ENCODE measurements around the gene WDR54.
A peak's percentile ranks its signal among the peaks of the same experiment; 100 is the strongest.

WDR54 gene

GRCh38 chr2:74421221-74421870, at the start of gene WDR54, which contains the start of gene C2orf81:
Gene WDR54, plus strand, starts transcription at chr2:74421730. Its CDS starts 424 bp downstream, at chr2:74422154.
Gene C2orf81, minus strand, starts transcription at chr2:74421619. Its CDS starts 59 bp downstream, at chr2:74421560.
- Histone ChIP-seq H2AFZ (ENCODE audit: low read depth, low read length) (peak within 1 kb of the TSS; percentile 63; the same call in 1 of the 2 replicates), H3K4me2 (ENCODE audit: low read length) (peak within 1 kb of the TSS; percentile 98), H3K36me3 (replicated peaks; ENCODE audit: low read depth, low read length) (peaks cover 24% of the 10 kb centered on the region), H3K27ac (ENCODE audit: low read length) (peak within 1 kb of the TSS; percentile 68), H3K4me1 (ENCODE audit: low read length) (peaks cover 32% of the 10 kb centered on the region), H3K9ac (ENCODE audit: low read length) (peak within 1 kb of the TSS; percentile 76), H4K20me1 (ENCODE audit: insufficient read depth, low read length) (no peaks in the 10 kb centered on the region), H3K79me2 (ENCODE audit: low read length) (no peaks in the 10 kb centered on the region), H3K9me3 (ENCODE audit: insufficient read depth, low read length) (no peaks in the 10 kb centered on the region), H3K27me3 (ENCODE audit: low read depth, low read length) (no peaks in the 10 kb centered on the region), H3K4me3 (ENCODE audit: low read length) (peak within 1 kb of the TSS; percentile 88)
- TF ChIP-seq CTCF (IDR thresholded peaks at IDR 0.05; ENCODE audit: low read depth, low read length), result no peak
- TF ChIP-seq EZH2phosphoT487 (IDR thresholded peaks at IDR 0.05; ENCODE audit: low read depth), result no peak

- H2AFZ ChIP-seq (ENCODE audit: low read depth, low read length), result no peak overlapping the region
- H3K4me1 ChIP-seq (ENCODE audit: low read length), result no peaks in the 10 kb centered on the region
- peaks cover 15% of the 10 kb centered on the region for H3K36me3 ChIP-seq (replicated peaks; ENCODE audit: low read depth, low read length)
- H3K9me3 ChIP-seq (ENCODE audit: insufficient read depth, low read length), result no peaks in the 10 kb centered on the region
- H3K4me3 ChIP-seq (ENCODE audit: low read length), result no peak overlapping the region
- TF ChIP-seq CTCF (IDR thresholded peaks at IDR 0.05; ENCODE audit: low read depth, low read length) (no peak), EZH2phosphoT487 (IDR thresholded peaks at IDR 0.05; ENCODE audit: low read depth) (no peak)
- H3K27ac ChIP-seq (ENCODE audit: low read length), result no peak overlapping the region
- H4K20me1 ChIP-seq (ENCODE audit: insufficient read depth, low read length), result 0 out of 2 replicates have a peak, but pooled peaks cover 3% of the 10 kb centered on the region
- H3K4me2 ChIP-seq (ENCODE audit: low read length), result no peak overlapping the region
- no peak overlapping the region for H3K9ac ChIP-seq (ENCODE audit: low read length)
- no peaks in the 10 kb centered on the region for H3K27me3 ChIP-seq (ENCODE audit: low read depth, low read length)
- no peaks in the 10 kb centered on the region for H3K79me2 ChIP-seq (ENCODE audit: low read length)
Observed at GRCh38 chr2:74372674-74373073, 48.9 kb upstream of the WDR54 start.

GRCh38 chr2:74373221-74373676, 48.3 kb upstream of the WDR54 start:
- H3K27ac ChIP-seq (ENCODE audit: low read length), result no peak overlapping the region
- H3K9me3 ChIP-seq (ENCODE audit: insufficient read depth, low read length), result no peaks in the 10 kb centered on the region
- no peaks in the 10 kb centered on the region for H3K4me1 ChIP-seq (ENCODE audit: low read length)
- no peaks in the 10 kb centered on the region for H3K79me2 ChIP-seq (ENCODE audit: low read length)
- H2AFZ ChIP-seq (ENCODE audit: low read depth, low read length), result no peak overlapping the region
- 0 out of 2 replicates have a peak, but pooled peaks cover 3% of the 10 kb centered on the region for H4K20me1 ChIP-seq (ENCODE audit: insufficient read depth, low read length)
- H3K9ac ChIP-seq (ENCODE audit: low read length), result no peak overlapping the region
- H3K4me2 ChIP-seq (ENCODE audit: low read length), result no peak overlapping the region
- peaks cover 11% of the 10 kb centered on the region for H3K36me3 ChIP-seq (replicated peaks; ENCODE audit: low read depth, low read length)
- H3K4me3 ChIP-seq (ENCODE audit: low read length), result no peak overlapping the region
- TF ChIP-seq CTCF (IDR thresholded peaks at IDR 0.05; ENCODE audit: low read depth, low read length) (no peak), EZH2phosphoT487 (IDR thresholded peaks at IDR 0.05; ENCODE audit: low read depth) (no peak)
- H3K27me3 ChIP-seq (ENCODE audit: low read depth, low read length), result no peaks in the 10 kb centered on the region

GRCh38 chr2:74373985-74374384, 47.5 kb upstream of the WDR54 start:
- Histone ChIP-seq H3K27ac (ENCODE audit: low read length) (no peak overlapping the region), H3K4me3 (ENCODE audit: low read length) (no peak overlapping the region), H2AFZ (ENCODE audit: low read depth, low read length) (no peak overlapping the region), H3K9ac (ENCODE audit: low read length) (no peak overlapping the region), H3K79me2 (ENCODE audit: low read length) (no peaks in the 10 kb centered on the region), H3K27me3 (ENCODE audit: low read depth, low read length) (no peaks in the 10 kb centered on the region), H3K9me3 (ENCODE audit: insufficient read depth, low read length) (no peaks in the 10 kb centered on the region), H3K4me1 (ENCODE audit: low read length) (no peaks in the 10 kb centered on the region), H4K20me1 (ENCODE audit: insufficient read depth, low read length) (0 out of 2 replicates have a peak, but pooled peaks cover 3% of the 10 kb centered on the region), H3K4me2 (ENCODE audit: low read length) (no peak overlapping the region), H3K36me3 (replicated peaks; ENCODE audit: low read depth, low read length) (peaks cover 7% of the 10 kb centered on the region)
- TF ChIP-seq CTCF (IDR thresholded peaks at IDR 0.05; ENCODE audit: low read depth, low read length) (no peak), EZH2phosphoT487 (IDR thresholded peaks at IDR 0.05; ENCODE audit: low read depth) (no peak)
